Measurements from ENCODE around the gene MNT.
A peak's percentile ranks its signal among the peaks of the same experiment; 100 is the strongest.

Gene MNT

DNA sequence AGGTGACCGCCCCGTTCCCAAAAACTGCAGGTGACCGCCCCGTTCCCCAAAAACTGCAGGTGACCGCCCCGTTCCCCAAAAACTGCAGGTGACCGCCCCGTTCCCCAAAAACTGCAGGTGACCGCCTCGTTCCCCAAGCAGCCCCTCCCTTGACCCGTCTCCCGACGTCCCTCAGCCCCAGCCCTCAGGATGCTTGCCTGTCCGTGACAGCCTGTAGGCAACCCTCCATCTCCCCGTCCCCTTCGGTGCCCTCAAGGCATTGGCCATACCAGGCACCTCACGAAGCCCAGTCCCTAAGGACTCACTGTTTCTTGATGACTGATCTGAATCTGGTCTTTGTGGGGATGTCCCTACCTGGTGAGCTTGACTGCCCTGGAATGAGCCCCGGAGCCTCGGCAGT is 38.4 kb downstream of the MNT start:
- no peak for DNase-seq

DNA sequence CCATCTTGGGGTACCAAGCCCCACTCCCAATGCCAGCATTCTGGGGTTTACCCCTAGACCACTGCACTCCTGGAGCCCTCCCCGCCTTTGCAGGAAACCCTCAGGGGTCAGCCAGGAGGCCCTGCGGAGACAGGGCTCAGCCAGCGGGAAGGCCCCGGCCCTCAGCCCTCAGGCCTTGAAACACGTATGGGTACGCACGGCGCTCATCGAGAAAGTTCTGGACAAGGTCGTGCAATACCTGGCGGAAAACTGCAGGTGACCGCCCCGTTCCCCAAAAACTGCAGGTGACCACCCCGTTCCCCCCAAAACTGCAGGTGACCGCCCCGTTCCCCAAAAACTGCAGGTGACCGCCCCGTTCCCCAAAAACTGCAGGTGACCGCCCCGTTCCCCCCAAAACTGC is 38.8 kb downstream of the MNT start:
- DNase-seq: no peak

DNA sequence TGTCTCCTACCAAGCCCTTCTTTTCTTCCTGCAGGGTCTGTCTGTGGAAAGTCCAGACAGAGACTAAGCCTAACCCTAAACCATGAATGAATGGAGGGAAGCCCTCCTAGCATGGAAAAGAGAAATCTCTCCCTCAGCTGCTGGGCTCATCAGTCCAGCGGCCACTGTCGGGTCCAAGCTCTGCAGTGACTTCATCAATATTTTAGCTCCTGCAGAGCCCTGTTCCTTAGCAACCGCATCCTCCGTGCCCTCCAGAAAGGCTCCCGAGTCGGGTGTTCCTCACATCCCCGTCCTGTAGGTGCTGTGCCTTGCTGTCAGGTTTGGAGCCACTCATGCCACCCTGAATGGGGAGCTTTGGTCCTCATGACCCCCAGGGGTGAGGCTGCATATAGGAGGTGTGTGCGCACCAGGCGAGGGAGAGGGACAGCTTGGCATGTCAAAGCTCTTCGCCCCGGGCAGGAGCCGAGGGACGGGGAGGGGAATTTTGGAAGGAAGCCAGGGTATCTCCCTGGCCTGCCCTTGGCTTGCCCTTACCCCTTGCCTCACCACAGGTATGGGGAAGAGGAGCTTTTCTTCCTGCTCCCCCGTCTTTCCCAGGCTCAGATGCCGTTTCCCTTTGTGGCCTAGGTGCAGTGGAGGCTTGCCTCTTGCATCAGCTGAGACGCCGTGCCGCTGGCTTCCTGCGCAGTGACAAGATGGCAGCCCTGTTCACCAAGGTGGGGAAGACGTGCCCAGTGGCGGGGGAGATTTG is 39.7 kb downstream of the MNT start:
- DNase-seq: no peak

- DNase-seq: no peak
These were observed 42.9 kb downstream of the MNT start for GRCh38 chr17:2357931-2358434.

DNA sequence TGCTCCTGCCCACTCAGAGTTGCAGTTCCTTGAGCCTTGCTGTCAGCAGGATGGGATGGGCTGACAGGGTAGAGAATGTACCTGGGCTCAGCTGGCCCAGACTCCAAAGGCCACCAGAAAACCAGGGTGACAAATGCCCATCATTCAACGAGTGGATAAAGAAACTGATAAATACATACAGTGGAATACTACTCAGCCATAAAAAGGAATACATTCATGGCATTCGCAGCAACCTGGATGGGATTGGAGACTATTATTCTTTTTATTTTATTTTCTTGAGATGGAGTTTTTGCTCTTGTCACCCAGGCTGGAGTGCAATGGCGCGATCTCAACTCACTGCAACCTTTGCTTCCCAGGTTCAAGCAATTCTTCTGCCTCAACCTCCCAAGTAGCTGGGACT is 43.6 kb downstream of the MNT start:
- no peak for DNase-seq

- no peak for DNase-seq
These were observed 46.5 kb downstream of the MNT start for GRCh38 chr17:2354311-2354710.

DNA sequence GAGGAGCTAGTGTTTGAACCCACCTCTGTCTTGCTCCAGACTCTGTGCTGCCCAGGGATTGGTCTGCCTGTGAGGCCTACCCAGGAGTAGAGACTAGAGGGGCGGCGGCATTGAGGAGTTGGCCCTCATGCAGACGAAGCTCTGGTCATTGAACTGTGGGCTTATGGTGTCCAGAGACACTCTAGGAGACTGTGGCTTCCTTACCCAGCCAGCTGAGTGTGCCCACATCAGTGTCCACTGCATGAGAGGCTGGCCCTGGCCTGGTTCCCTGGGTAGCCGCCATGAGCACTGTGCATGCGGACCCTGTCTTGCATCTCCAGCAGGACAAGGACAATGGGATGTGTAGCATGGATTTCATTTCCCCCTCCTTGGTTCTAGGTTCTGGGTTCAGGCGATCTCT is 49.6 kb downstream of the MNT start:
- DNase-seq: no peak

GRCh38 chr17:2347805-2348685 is 52.8 kb downstream of the MNT start:
- no peak for DNase-seq

GRCh38 chr17:2346475-2346874 is 54.4 kb downstream of the MNT start:
- no peak for DNase-seq

DNA sequence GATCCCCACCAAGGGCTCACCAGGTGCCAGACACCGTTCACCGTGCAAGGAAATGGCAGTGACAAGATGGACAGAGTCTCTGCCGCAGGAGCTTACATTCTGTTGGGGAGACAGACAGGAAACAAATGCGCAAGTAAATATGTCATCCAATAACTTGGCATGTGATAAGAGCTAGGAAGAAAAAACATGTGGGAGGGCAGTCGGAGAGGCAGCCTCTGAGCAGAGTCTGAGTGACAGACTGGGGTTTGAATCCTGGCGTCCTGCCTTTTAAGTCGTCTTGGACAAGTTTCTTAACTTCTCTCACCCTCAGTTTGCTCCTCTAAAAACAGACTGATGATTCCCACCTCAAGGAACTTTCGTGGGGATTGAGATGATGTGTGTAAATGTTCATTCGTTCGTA is 56.3 kb downstream of the MNT start:
- no peak for DNase-seq

- peak; percentile 37 for DNase-seq
These were observed 57.4 kb downstream of the MNT start for GRCh38 chr17:2343421-2343820.

GRCh38 chr17:2338315-2338657 is 62.6 kb downstream of the MNT start:
- peak; percentile 17 for DNase-seq

GRCh38 chr17:2337544-2338314 is 63.1 kb downstream of the MNT start:
- DNase-seq: peak; percentile 60

- DNase-seq: peak; percentile 78
These were observed 63.9 kb downstream of the MNT start, which contains the start of gene SGSM2 for GRCh38 chr17:2336852-2337543. Gene SGSM2 (plus strand): TSS chr17:2337501. CDS start chr17:2337689, 188 bp downstream.

- peak; percentile 91 for DNase-seq
These were observed 64.5 kb downstream of the MNT start, which contains the start of gene TSR1 for GRCh38 chr17:2336215-2336851. Gene TSR1 (minus strand): TSS chr17:2336457. CDS start chr17:2336427, 30 bp downstream.

- peak; percentile 5 for DNase-seq
These were observed 65.1 kb downstream of the MNT start for GRCh38 chr17:2335726-2336214.
